ENCODE data around the gene HTRA3.

Gene HTRA3

DNA sequence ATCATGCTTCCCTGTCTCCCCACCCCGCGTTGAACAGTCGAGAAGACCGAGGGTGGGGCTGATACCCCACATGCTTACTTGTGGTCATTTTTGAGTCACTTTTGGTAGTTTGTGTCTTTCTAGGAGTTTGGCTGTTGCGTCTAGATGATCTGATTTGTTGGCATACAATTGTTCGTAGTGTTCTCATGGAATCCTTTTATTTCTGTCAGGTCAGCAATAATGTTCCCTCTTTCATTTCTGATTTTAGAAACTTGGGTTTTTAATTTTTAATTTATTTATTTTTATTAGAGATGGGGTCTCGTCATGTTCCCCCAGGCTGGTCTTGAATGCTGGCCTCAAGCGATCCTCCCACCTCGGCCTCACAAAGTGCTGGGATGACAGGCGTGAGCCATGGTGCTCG lies 39.5 kb upstream of the HTRA3 start:
- Histone ChIP-seq H3K9ac (no peak overlapping the region), H3K36me3 (ENCODE audit: control insufficient read depth, insufficient read depth, low read length) (no peaks in the 10 kb centered on the region), H3K9me3 (ENCODE audit: control insufficient read depth, low read length) (no peaks in the 10 kb centered on the region), H3K4me1 (no peaks in the 10 kb centered on the region), H3K4me2 (ENCODE audit: low read length) (no peak overlapping the region), H3K4me3 (ENCODE audit: low read depth, low read length) (no peak overlapping the region), H2AFZ (no peak overlapping the region), H3K79me2 (no peaks in the 10 kb centered on the region), H3K27ac (no peak overlapping the region), H3K27me3 (ENCODE audit: control insufficient read depth, insufficient read depth, low read length) (no peaks in the 10 kb centered on the region)
- no peak for TF ChIP-seq CTCF (IDR thresholded peaks at IDR 0.05)

DNA sequence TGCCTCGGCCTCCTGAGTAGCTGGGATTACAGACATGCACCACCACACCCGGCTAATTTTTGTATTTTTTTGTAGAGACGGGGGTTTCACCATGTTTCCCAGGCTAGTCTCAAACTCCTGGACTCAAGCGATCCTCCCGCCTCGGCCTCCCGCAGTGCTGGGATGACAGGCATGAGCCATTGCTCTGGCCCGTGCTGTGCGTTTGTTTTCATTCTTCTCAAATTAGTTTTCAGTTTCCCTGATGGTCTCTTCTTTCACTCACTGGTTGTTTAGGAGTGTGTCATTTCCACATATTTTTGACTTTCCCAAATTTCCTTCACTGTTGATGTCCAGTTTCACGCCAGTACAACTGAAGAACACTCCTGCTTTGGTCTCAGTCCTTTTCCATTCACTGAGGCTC lies 38.7 kb upstream of the HTRA3 start:
- Histone ChIP-seq H3K4me2 (ENCODE audit: low read length) (no peak overlapping the region), H3K4me3 (ENCODE audit: low read depth, low read length) (no peak overlapping the region), H3K9ac (no peak overlapping the region), H3K27me3 (ENCODE audit: control insufficient read depth, insufficient read depth, low read length) (no peaks in the 10 kb centered on the region), H2AFZ (no peak overlapping the region), H3K9me3 (ENCODE audit: control insufficient read depth, low read length) (no peaks in the 10 kb centered on the region), H3K4me1 (no peaks in the 10 kb centered on the region), H3K79me2 (no peaks in the 10 kb centered on the region), H3K27ac (no peak overlapping the region), H3K36me3 (ENCODE audit: control insufficient read depth, insufficient read depth, low read length) (no peaks in the 10 kb centered on the region)
- TF ChIP-seq CTCF (IDR thresholded peaks at IDR 0.05), result no peak

- Histone ChIP-seq H2AFZ (no peak overlapping the region), H3K36me3 (ENCODE audit: control insufficient read depth, insufficient read depth, low read length) (no peaks in the 10 kb centered on the region)
Measured at GRCh38 chr4:8231551-8232049, 38.0 kb upstream of the HTRA3 start.

DNA sequence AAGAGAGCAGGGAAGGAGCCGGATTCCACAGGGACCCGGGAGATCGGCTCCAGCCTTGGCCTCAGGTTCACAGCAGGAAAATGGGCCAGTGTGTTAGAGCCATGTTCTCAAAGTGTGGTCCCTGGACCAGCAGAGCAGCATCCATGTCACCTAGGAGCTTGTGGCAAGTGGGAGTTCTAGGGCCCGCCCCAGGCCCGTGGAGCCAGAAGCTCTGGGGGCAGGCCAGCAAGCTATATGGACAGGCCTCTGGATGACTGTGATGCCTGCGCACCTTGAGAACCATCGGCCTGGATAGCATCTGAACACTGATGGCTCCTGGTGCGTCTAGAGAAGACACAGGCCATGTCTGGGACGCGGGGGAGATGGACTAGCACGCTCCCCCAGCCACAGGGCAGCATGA lies 36.8 kb upstream of the HTRA3 start:
- H3K9me3 ChIP-seq (ENCODE audit: control insufficient read depth, low read length), result no peaks in the 10 kb centered on the region
- H3K27me3 ChIP-seq (ENCODE audit: control insufficient read depth, insufficient read depth, low read length), result no peaks in the 10 kb centered on the region
- H3K4me1 ChIP-seq, result no peaks in the 10 kb centered on the region
- no peak overlapping the region for H3K9ac ChIP-seq
- no peaks in the 10 kb centered on the region for H3K36me3 ChIP-seq (ENCODE audit: control insufficient read depth, insufficient read depth, low read length)
- no peak for TF ChIP-seq CTCF (IDR thresholded peaks at IDR 0.05)
- H2AFZ ChIP-seq, result no peak overlapping the region
- no peaks in the 10 kb centered on the region for H3K79me2 ChIP-seq
- no peak overlapping the region for H3K4me2 ChIP-seq (ENCODE audit: low read length)
- no peak overlapping the region for H3K4me3 ChIP-seq (ENCODE audit: low read depth, low read length)
- H3K27ac ChIP-seq, result no peak overlapping the region

More at GRCh38 chr4:8231551-8232049, 38.0 kb upstream of the HTRA3 start:
- no peaks in the 10 kb centered on the region for H3K4me1 ChIP-seq
- H3K27me3 ChIP-seq (ENCODE audit: control insufficient read depth, insufficient read depth, low read length), result no peaks in the 10 kb centered on the region
- H3K4me2 ChIP-seq (ENCODE audit: low read length), result no peak overlapping the region
- H3K9me3 ChIP-seq (ENCODE audit: control insufficient read depth, low read length), result no peaks in the 10 kb centered on the region
- H3K9ac ChIP-seq, result no peak overlapping the region
- TF ChIP-seq CTCF (IDR thresholded peaks at IDR 0.05), result no peak
- no peak overlapping the region for H3K27ac ChIP-seq
- no peaks in the 10 kb centered on the region for H3K79me2 ChIP-seq
- H3K4me3 ChIP-seq (ENCODE audit: low read depth, low read length), result no peak overlapping the region

DNA sequence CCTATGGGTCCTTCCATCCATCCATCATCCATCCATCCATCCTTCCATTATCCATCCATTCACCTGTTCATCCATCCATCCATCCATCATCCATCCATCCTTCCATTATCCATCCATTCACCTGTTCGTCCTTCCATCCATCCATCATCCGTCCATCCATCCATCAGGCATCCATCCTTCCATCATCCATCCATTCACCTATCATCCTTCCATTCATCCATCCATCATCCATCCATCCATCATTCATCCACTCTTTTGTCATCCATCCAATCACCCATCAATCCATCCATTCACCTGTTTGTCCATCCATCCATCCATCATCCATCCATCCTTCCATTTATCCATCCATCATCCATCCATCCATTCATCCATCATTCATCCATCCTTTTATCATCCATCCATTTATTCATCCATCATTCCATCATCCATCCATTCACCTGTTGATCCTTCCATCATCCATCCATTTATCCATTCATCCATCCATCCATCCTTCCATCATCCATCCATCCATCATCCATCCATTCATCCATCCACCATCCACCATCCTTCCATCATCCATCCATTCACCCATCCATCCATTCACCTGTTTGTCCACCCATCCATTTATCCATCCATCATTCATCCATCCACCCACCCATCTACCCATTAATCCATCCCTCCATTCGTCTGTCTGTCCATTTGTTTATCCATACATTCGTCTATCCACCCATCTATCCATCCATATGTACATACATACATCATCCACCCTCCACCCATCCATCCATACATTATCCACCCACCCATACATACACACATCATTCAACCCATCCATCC lies 35.7 kb upstream of the HTRA3 start:
- Histone ChIP-seq H3K27me3 (ENCODE audit: control insufficient read depth, insufficient read depth, low read length) (no peaks in the 10 kb centered on the region), H2AFZ (no peak overlapping the region), H3K9ac (no peak overlapping the region), H3K4me2 (ENCODE audit: low read length) (no peak overlapping the region), H3K36me3 (ENCODE audit: control insufficient read depth, insufficient read depth, low read length) (no peaks in the 10 kb centered on the region), H3K79me2 (no peaks in the 10 kb centered on the region), H3K4me3 (ENCODE audit: low read depth, low read length) (no peak overlapping the region), H3K9me3 (ENCODE audit: control insufficient read depth, low read length) (no peaks in the 10 kb centered on the region), H3K4me1 (no peaks in the 10 kb centered on the region), H3K27ac (no peak overlapping the region)
- TF ChIP-seq CTCF (IDR thresholded peaks at IDR 0.05), result no peak

Data from parathyroid adenoma (tissue), 2 donors.